Embryonic facial prominence (tissue), 1 donor: ENCODE data around the gene SIRPA.
"Not testable (repeated sequence)": the region's sequence is repeated elsewhere in the genome, so short reads cannot be mapped to it uniquely, and the experiment has no call there.

Experiments
- DNase-seq: peaks from one replicate; pipeline ENCODE4 v3.0.0-alpha.2; 2016; ENCODE audit errors: extremely low spot score

SIRPA gene

DNA sequence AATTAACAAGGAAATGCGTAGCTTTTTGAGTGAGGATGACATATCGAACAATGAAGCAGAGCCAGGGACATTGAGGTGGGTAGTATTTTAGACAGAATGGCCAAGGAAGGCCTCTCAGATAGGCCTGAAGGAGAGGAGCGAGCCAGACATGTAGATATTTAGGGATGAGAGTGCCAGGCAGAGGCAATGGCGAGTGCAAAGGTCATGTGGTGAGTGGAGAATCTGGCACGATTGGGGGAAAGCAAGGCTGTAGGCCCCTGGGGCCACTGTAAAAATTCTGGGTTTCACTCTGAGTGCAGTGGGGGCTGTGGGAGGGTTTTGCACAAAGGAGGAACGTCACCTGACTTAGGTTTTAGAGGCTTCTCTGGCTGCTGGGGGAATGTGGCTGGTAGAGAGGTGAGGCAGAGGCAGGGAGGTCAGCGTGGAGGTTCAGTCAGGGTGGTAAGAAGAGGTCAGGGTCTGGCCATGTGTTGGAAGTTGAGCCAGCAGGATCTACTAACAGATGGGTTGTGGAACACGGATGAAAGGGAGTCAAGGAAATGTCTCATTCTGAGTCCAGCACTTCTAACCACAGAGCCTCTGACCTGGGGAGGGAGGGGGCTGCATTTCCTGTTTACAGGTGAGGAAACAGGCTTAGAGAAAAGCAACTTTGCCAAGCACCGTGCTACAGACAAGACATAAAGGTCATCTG, 11.3 kb downstream of the SIRPA start:
- no peak for DNase-seq

DNA sequence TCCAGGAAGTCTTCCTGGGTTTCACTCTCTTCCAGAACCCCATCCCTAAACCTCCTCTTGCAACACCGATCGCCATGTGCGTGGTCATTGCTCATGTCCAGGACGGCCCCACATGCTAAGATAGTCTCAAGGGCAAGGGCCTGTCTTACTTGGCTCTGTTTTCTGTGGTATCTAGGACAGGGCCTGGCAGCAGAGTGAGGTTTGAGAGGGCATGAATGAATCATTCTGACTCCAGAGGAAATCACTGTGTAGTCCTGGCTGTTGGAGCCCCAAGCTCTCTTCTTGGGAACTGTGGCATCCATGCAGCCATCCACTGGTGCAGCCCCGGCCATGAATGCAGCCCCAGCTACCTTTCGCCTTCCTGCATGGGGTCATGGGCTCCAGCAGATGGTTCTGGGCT, 12.4 kb downstream of the SIRPA start:
- no peak for DNase-seq

GRCh38 chr20:1908191-1908590, 13.0 kb downstream of the SIRPA start:
- DNase-seq: no peak

DNA sequence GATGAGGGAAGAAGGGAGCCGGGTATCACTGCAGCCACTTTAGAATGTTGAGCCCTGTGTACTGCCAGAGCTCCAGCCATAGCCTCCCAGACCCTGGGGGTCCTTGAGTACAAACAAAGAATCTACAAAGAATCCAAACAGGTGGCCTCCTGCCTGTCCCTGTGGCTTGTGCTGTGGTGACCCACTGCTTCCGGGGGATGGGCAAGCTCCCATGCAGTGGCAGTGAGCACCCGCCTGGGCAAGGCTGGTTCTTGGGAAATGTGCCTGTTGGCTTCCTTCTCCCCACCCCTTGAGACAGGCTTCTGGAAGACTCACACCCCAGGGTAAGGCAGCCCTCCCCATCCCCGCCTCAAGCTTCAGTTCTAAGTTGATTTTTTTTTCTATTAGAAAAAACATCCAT, 13.9 kb downstream of the SIRPA start:
- no peak for DNase-seq

GRCh38 chr20:1911536-1911935, 16.3 kb downstream of the SIRPA start:
- DNase-seq: no peak

GRCh38 chr20:1912053-1912452, 16.8 kb downstream of the SIRPA start:
- DNase-seq: no peak

DNA sequence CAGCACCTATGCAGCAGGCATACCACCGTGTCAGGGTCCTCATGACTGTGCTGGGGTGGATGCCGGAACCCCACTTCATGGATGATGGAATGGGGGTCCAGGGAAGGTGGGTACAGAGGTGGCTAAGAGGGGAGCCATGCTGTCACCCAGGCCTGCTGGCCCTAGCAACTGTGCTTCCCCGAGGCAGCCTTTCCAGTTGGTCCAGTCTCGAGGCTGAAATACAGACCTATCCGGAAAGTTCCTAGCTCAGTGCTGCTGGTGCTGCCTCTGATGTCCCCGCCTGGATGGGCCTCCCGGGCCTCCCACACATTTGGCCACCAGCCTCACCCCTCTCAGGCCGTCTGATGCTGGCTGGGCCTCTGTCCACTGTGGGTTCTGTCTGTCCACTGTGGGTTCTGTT, 17.4 kb downstream of the SIRPA start:
- DNase-seq: no peak

- not testable (repeated sequence) for DNase-seq
These were observed 20.0 kb downstream of the SIRPA start for GRCh38 chr20:1915233-1915632.

- no peak for DNase-seq
These were observed 20.5 kb downstream of the SIRPA start for GRCh38 chr20:1915725-1916124.

DNA sequence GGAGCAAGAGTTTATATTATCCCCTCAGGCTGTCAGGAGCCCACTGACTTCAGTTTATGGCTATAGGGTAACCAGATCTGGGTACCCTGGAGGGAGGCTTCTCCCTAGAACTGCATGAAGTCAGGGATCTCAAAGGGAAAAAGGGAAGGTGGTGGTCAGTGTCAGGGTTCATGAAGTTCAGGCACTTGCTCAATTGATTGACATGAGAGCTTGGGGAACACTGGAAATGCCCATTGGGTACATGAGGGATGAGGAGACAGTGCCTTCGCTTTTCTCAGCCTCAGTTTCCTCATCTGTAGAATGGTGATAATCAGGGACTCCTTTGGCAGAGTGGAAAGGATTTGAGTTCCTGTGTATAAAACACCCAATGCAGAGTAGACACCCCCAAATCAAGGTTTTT, 22.6 kb downstream of the SIRPA start:
- DNase-seq: no peak

DNA sequence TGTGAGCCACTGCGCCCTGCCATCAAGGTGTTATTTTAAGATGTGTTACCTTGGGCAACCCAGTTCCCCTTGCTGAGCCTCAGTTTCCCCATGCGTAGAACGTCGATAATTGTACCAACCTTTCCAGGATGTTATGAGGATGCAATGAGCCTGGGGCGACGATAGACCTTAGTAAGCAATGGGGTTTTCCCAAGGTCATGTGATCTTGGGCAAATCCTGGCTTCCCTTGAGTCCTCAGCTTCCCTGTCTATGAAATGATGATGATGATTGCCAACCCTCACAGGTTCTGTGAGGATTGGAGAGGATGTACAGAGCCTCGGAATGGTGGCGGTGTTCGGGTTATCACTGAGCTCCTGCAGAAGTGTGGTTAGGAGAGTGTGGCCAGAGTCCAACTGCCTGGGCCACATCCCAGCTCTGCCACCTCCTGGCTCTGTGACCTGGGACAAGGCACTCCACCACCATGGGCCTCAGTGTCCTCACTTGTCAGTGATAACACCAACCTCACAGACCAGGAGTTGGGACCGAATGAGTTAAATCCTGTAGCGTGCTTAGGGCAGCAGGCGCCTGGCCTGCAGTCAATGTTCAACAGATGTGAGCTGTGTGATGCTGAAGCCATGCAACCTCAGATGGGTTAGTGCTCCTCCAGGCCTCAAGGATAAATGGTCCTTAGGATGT, 23.4 kb downstream of the SIRPA start:
- DNase-seq: no peak

- no peak for DNase-seq
These were observed 25.0 kb downstream of the SIRPA start for GRCh38 chr20:1920252-1920651.

GRCh38 chr20:1920826-1921225, 25.6 kb downstream of the SIRPA start:
- DNase-seq: no peak

GRCh38 chr20:1921985-1922384, 26.8 kb downstream of the SIRPA start:
- DNase-seq: not testable (repeated sequence)

- DNase-seq: no peak
These were observed 27.6 kb downstream of the SIRPA start for GRCh38 chr20:1922786-1923185.

DNA sequence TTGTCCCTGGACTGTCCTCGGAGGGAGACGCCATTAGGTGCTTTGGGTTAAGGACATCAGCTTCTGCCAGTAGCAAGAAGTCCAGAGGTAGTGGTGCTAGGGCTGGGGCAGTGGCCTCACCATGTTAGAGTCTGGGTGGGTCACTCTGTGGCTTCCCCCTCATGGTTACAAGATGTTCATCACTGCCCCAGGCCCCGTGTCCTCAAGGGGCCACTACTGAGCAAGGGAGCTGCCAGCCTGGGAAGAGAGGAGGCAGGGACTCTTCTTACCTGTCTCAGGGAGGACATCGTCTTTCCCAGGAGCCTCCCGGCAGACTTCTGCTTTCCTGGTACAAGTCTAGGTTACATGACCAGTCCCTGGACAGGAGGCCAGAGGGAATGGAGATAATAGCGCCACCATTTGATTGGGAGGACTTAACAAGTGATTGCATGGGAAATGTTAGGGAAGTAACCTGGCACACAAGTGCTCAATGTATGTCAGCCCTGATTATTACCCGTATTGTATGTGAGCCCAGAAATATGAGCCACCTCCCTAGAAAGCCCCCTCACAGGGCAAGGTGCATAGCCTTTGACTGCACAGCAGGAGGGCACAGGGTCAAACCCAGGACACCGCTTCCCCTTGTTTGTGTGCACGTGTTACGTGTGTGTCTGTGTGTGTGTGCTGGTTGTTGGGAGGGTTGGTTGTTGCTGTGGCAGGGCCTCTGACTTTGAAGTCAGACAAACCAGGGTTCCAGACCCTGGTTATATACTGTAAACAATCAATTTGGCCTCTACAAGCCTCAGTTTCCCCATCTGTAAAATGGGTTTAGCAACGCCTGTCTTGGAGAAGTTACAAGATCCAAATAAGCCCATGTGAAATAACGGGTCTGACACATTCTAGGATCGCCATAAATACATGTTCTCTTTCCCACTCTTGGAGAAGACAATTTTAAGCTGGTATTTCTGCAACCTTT, 30.0 kb downstream of the SIRPA start:
- no peak for DNase-seq

DNA sequence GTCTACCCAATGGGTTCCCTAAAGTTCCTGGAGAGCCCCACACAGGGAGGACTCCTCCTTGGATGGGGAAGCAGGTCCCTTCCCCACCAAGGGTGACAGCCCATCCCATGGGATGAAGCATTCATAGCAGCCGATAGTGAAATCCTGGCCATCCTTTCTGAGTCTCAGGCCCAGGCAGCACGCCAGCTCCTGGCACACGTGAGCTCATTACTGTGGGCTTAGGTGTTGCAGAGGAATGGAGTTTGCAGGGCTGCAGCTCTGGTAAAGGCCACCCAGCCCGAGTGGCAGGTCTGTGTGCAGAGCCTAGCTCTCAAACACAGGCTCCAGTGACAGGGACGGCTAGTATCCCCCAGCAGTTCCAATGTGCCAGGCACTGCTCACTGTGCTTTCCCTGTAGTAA, 31.0 kb downstream of the SIRPA start:
- no peak for DNase-seq

DNA sequence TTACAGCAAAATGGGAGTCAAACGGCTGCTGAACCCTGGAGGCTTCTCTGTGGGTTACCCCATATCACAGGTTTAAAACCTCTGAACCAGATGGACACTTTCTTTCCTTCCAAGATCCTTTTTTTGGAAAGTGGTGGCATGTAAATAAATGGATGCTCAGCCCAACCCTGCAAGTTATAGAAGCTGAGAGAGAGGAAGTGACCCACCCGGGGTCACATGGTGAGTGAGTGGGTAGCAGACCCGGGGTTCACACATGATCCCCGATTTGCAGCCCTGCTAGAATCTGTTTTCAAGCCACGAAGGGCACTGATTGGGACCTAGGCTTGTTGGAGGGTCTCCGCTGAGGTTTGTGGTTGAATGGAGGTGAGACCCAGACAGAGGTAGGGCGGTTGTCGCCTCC, 32.0 kb downstream of the SIRPA start:
- no peak for DNase-seq

DNA sequence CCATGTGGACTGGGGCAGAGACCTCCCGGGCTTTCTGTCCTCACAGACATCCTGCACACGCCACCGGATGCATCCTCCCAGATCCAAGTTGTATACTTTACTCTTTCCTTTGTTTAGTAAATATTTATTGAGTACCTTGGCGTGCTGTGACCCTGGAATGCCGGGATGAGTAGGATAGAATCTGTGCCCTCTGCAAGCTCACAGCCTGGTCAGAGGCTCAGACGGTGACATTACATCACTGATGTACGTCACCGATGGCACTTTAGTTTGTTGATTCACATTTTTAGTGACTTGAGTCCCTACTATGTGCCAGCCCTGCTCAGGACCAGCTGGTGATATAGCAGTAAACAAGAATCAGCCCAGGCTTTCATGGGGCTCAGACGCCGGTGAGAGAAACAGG, 32.9 kb downstream of the SIRPA start:
- no peak for DNase-seq

DNA sequence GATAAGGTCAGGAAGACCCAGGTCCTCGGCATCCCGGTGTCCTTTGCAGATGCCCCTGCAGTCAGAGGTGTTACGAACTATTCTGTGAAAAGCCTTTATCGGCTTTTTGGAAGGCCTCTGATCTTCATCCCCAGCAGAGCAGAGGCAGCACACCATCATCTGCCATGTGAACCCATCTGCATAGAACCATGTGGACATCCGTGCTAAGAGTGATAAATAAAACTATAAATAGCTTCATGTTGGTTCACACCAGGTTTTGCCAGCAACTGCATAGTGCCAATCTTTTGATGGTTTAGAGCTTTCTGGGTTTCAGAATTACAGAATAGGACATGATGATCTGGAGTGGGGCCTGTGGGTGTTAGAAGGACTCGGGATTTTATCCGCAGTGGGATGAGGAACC, 33.6 kb downstream of the SIRPA start:
- DNase-seq: no peak

DNA sequence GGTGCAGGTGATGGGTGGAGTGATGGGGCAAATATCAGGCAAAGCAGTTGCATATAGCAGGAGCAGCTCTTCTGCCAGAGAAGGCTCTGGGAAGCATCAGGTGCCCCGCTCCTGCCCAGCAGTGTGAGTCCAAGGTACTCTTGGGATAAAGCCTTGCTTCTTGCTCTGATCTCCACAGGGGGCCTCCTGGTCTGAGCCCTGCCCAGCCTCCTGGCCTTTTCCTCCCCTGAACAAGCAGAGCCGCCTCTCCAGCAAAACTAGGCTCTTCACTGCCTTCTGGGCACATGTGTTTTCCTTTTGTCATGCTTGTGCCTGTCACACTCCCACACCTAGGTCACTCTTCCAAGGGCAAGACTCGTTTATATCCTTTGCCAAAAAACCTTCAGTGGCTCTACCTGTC, 34.3 kb downstream of the SIRPA start:
- DNase-seq: no peak

DNA sequence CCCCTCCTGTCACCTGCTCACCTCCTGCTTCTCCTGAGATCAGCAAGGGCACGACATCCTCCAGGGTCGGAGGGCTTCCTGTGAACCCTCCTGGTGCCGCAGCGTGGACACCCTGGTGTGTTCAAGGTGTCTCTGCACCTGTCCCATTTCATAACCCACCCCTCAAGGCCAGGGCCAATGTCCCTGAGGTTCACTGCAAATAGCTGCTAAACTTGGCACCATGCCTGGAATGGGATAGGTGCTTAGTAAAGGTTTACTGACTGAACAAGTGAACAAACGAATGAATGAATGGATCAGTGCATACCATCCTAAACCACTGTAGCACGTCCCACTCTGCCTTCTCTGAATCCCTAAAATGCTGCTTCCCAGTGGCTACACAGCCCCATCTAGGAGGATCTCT, 35.0 kb downstream of the SIRPA start:
- DNase-seq: no peak

DNA sequence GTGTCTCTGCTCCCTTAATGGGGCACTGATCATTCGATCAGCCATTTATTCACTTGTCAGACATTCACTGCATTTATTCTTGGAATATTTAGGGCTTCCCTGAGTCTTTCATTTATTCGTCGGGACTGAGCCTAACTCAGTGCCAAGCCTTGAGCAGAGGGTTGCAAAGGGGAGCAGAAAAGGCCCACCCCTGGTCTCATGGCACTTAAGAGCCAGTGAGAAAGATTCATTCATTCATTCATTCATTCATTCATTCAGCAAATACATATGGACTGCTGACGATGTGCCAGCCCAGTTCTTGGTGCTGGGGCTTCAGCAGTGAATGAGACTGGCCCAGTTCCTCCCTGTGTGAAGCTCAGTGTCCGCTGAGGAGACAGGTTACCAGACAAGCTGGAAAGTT, 36.6 kb downstream of the SIRPA start:
- no peak for DNase-seq
